Activated naive CD4-positive, alpha-beta T cell treated with anti-CD3 and anti-CD28 coated beads, Interleukin-2, amount 50 U/mL, for 72 hours (primary cell): ENCODE results near the gene CRIP1. TPM values are rescaled to one million over a fixed set of nuclear protein-coding genes. Genes with fewer than 3 reads are reported as not detected.
A peak's percentile ranks its signal among the peaks of the same experiment; 100 is the strongest.

Source experiments
- ATAC-seq, 2 donors: fragments of 150-1000 bp; cut with Tn5 transposase; 2 replicates each; pipeline ENCODE4 v1.10.0; 2021; ENCODE audit warnings: mild to moderate bottlenecking in 2 of 2, moderate library complexity in 2 of 2
- DNase-seq, 2 donors: peaks; one replicate each; pipeline ENCODE4 v3.0.0; 2021 to 2022; ENCODE audit warnings: low spot score in 2 of 2
- H3K27ac Mint-ChIP-seq, 2 donors: one replicate each; pipeline ENCODE4 v1.8.0; 2022; ENCODE audit warnings: mild to moderate bottlenecking in 2 of 2, mixed read lengths in 2 of 2
- H3K36me3 Mint-ChIP-seq, 2 donors: one replicate each; pipeline ENCODE4 v1.8.0; 2022; ENCODE audit warnings: mixed read lengths in 2 of 2
- H3K9me3 Mint-ChIP-seq, 2 donors: one replicate each; pipeline ENCODE4 v1.8.0; 2022; ENCODE audit warnings: mixed read lengths in 2 of 2
- total RNA-seq, 2 donors: library from RNA; stranded (reverse); gene quantifications; one replicate each; pipeline ENCODE4 v1.2.3, GENCODE V29; 2022

CRIP1 gene
- total RNA-seq, 2 donors from 2014 or later = 200 to 214 TPM

DNA sequence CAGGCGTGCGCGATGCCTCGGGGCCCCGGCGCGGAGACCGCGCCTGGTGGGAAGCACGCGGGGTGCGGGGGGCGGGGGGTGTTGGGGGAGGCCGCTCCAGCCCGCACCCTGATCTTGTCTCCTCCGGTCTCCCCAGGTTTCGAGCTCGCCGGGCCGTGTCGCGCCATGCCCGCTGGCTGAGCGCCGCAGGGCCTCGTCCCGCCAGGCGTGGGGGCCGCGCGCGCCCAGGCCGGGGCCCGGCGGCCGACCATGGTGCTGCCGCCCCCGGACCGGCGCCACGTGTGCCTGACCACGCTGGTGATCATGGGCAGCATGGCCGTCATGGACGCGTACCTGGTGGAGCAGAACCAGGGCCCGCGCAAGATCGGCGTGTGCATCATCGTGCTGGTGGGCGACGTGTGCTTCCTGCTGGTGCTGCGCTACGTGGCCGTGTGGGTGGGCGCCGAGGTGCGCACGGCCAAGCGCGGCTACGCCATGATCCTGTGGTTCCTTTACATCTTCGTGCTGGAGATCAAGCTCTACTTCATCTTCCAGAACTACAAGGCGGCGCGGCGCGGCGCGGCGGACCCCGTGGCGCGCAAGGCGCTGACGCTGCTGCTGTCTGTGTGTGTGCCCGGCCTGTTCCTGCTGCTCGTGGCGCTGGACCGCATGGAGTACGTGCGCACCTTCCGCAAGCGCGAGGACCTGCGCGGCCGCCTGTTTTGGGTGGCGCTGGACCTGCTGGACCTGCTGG is 42.1 kb downstream of the CRIP1 start:
- Mint-ChIP-seq H3K9me3 (no peaks in the 10 kb centered on the region), H3K27ac (peak overlapping the region; percentile 36 to 61), H3K36me3 (peaks cover 0 to 5% of the 10 kb centered on the region in 2 donors)
- ATAC-seq (peak; percentile 20 to 32), DNase-seq (peak in 1 of 2 donors; percentile 40)

DNA sequence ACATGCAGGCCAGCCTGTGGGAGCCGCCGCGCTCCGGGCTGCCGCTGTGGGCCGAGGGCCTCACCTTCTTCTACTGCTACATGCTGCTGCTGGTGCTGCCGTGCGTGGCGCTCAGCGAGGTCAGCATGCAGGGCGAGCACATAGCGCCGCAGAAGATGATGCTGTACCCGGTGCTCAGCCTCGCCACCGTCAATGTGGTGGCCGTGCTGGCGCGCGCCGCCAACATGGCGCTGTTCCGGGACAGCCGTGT is 42.6 kb downstream of the CRIP1 start:
- peaks cover 0 to 5% of the 10 kb centered on the region in 2 donors for H3K36me3 Mint-ChIP-seq
- peak overlapping the region in 1 of 2 donors; percentile 61 for H3K27ac Mint-ChIP-seq
- ATAC-seq (no peak), DNase-seq (peak in 1 of 2 donors; percentile 40)
- no peaks in the 10 kb centered on the region for H3K9me3 Mint-ChIP-seq

DNA sequence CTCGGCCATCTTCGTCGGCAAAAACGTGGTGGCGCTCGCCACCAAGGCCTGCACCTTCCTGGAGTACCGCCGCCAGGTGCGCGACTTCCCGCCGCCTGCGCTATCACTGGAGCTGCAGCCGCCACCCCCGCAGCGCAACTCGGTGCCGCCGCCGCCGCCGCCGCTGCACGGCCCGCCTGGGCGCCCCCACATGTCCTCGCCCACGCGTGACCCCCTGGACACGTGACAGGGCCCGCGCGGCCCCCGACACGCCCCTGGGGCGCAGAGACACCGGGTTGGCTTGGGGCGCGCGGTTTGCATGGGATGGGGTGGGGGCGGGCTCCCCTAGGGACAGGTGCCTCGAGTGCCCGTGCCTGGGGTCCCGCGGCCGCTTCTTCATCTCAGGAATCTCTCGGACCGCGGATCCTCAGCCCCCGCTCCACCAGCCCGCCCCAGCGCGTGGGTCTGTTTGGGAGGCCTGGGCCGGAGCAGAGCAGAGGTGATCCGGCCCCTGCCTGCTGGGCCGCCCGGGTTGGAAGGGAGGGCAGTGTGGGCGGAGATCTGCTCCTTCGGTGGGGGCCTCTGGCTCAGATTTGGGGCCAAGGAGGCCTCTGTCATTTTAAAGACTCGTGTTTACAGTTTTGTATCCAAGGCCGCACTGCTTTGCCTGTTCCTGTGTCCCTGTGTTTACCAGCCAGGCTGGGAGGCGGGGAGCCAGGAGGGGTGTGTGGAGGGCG is 43.0 kb downstream of the CRIP1 start:
- peak in 1 of 2 donors; percentile 43 for DNase-seq

DNA sequence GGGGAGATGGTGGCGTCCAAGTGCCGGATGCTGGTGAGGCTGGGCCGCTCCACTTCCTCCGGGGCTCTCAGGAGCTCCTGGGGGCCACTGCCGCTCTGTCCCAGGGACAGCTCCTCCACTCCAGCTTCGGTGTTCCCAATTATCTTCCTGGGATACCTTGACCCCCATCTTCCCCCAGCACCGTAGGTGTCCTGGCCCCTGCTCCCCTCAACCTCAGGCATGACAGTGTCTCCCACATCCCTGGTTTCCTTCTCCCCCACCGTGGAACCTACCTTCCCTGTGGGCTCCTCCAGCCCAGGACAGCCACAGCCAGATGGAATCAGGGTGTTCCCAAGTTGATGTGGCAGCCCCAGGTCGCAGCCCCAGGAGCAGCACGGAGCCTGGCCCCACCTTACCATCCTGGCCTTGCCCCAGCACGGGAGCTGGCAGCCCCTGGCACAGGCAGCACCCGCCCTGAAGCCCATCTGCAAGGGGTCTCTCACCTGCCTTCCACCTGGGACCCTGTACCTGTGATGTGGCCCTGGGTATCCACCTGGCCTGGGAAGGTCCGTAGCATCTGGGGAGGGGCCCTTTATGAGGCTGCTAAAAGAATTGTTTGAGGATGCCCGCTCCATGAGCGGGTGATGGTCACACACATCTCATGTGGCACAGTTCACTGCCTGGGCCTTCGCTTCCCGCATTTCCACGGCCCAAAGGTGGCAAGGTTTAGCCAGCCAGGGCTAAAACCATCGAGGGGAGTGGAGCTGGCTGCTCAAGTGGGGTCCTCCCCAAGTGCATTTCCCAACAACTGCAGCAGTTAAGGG is 43.8 kb downstream of the CRIP1 start:
- ATAC-seq = no peak
- DNase-seq = no peak
- Mint-ChIP-seq H3K36me3 (peaks cover 0 to 5% of the 10 kb centered on the region in 2 donors), H3K27ac (no peak overlapping the region), H3K9me3 (no peaks in the 10 kb centered on the region)

More for the DNA sequence above, 43.0 kb downstream of the CRIP1 start:
- Mint-ChIP-seq H3K36me3 (peaks cover 0 to 5% of the 10 kb centered on the region in 2 donors), H3K9me3 (no peaks in the 10 kb centered on the region), H3K27ac (no peak overlapping the region)
- ATAC-seq = peak in 1 of 2 donors; percentile 27

DNA sequence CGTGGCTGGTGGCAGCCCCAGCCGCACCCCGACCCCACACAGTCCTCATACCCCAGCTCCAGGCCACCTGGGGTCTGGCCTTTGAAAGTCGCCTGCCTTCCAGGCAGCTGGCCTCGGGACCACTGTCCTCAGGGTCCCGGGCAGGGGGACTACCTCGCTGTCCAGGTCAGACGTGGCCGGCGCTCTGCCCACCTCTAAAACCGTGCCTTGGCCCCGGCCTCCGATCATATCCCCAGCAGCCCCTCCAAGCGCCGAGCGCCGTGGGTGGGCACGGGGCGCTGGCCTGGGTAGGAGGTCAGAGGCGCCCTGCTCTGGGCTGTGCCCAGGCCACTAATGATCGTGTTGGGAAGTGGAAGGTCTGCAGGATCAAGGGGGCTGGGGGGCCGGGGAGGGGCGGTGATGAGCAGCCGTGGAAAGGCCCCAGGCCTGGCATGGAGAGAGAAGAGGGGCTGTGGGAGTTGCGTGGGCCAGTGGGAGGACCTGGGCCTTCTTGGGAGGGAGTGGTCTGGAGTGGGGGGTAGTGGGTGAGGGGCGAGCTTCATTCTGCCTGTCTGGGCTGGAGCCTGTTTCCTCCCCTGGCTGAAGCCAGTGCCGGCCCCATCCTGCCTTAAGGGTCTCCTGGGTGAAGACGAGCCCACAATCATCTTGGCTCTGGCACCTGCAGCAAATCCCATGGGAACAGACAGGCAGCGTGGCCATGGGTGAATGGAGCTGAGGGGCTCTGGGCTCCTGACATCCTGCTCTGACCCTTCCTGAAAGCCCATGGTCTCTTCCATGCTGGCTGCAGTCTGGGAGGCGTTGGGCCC is 44.6 kb downstream of the CRIP1 start:
- no peak for DNase-seq
- Mint-ChIP-seq H3K27ac (no peak overlapping the region), H3K9me3 (no peaks in the 10 kb centered on the region), H3K36me3 (peaks cover 0 to 5% of the 10 kb centered on the region in 2 donors)
- ATAC-seq = no peak

DNA sequence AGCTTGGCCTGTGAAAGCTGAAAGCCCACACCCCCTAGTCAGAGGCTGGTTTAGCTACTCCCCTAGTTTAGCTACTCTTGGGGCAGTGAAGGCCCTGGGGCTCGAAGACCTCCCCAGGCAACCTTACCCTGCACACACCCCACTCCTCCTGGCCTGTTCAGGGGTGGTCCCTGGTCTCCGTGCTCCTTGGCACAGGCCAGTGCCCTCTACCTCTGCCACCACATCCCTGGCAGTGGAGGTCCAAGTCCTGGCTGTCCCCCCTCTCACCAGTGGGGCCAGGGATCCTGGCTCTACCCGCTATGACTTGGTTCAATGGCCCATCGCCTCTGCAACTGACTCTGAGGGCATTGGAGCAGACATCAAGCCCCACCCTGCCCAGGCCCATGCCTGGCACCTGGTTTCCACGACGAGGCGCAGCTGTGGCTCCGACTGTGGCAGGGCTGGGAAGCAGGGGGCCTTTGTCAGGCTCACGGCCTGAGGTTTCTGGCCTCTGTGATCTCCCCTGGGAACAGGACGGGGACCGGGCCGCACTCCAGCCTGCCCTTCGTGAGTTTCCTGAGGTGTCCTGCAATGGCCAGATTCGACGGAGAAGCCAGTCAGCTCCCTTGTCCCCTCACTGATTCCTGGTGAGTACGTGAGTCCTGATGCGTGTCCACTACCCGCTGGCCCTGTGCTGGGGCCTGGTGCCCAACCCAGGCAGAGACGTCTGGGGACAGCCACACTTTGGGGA is 45.4 kb downstream of the CRIP1 start:
- DNase-seq (no peak), ATAC-seq (no peak)
- Mint-ChIP-seq H3K9me3 (no peaks in the 10 kb centered on the region), H3K27ac (peak overlapping the region in 1 of 2 donors; percentile 22), H3K36me3 (peaks cover 0 to 5% of the 10 kb centered on the region in 2 donors)

DNA sequence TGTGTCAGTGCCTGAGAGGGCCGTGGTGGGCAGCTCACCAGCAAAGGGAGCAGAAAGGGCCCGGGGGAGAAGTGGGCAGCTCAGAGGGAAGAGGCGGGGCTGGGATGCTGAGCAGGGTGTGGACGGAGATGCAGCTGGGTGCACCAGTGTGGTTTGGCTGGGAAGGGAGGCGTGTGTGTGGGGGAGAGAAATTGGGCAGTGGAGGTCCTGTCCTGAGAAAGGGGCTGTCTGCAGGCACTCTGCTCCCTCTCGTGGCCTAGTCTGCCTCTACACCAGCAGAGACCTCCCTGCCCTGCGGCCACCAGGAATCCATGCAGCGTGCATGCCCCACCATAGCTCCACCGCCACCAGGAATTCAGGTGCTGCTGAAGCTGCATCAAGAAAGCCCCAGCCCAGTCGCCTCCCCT is 46.1 kb downstream of the CRIP1 start:
- no peak for DNase-seq
- H3K27ac Mint-ChIP-seq = no peak overlapping the region
- no peaks in the 10 kb centered on the region for H3K9me3 Mint-ChIP-seq
- peaks cover 0 to 5% of the 10 kb centered on the region in 2 donors for H3K36me3 Mint-ChIP-seq
- no peak for ATAC-seq

DNA sequence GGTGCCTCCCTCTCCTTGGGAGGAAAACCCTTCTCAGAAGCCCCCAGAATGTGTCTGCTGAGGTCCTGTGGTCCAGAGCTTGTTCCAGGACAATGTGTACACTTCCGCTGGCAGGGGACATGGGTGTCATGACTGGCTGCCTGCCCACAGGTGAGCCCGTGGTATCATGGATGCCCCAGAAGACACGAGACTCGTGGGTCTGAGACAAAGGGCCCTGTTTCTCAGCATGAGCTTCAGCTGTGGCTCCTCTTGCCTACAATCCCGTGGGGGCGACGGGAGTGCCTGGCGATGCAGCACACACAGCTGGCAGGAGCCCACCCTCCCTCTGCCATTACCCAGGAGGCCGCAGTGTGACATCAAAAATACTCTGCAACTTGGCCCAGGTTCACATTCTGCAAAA is 46.7 kb downstream of the CRIP1 start:
- Mint-ChIP-seq H3K9me3 (no peaks in the 10 kb centered on the region), H3K27ac (no peak overlapping the region), H3K36me3 (peaks cover 0 to 5% of the 10 kb centered on the region in 2 donors)
- DNase-seq (no peak), ATAC-seq (no peak)

DNA sequence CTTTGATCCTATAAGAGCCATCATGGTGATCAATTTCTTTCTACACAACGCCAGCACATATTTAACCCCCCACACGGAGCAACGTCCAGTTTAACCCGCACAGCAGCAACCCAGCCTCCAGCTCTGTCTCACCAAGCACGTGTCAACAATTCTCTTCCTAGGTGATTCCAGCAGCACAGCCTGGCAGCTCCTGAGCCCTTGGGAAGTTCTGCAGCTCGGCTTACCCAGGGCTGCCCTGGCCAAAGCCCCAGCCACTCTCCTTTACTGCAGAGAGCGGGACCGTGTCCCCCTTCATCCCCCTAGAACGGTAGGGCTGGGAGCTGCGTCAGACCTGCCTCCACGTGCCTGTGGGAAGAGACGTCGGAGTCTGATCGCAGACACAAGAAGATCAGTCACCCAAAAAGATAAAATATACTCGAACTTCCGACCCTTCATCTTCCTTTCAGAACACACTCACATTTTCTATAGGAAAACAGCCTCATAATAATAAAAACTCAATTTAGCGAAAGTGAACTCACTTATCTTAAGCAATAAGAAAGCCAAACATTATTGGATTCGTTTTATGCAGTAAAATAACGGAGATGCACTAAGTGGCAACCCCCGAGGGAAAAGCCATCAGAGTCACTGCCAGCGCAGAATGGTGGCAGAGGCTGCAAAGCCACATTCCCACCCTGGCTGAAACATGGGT is 47.3 kb downstream of the CRIP1 start:
- H3K36me3 Mint-ChIP-seq = peaks cover 0 to 4% of the 10 kb centered on the region in 2 donors
- DNase-seq (no peak), ATAC-seq (no peak)
- H3K9me3 Mint-ChIP-seq = no peaks in the 10 kb centered on the region
- H3K27ac Mint-ChIP-seq = no peak overlapping the region

DNA sequence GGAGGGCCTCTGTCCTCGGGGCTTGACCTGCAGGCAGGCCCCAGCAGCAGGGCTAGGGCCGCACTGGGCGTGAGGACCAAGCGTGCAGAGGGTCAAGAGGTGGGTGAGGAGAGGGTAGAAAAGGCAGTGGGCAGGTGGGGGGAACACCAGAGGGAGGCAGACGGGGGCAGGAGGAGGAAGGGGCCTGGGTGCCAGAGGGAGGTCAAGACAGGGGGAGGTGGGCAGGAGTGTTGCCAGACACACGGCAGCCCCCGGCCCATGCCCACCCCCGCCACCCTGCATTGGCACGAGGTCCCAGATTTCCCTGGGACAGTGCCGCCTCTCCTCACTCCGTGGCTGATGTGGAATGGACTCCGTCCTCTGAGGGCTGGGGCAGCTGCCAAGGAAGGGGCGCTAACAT is 47.9 kb downstream of the CRIP1 start:
- H3K9me3 Mint-ChIP-seq = no peaks in the 10 kb centered on the region
- ATAC-seq (no peak), DNase-seq (no peak)
- no peaks in the 10 kb centered on the region for H3K36me3 Mint-ChIP-seq
- H3K27ac Mint-ChIP-seq = no peak overlapping the region

DNA sequence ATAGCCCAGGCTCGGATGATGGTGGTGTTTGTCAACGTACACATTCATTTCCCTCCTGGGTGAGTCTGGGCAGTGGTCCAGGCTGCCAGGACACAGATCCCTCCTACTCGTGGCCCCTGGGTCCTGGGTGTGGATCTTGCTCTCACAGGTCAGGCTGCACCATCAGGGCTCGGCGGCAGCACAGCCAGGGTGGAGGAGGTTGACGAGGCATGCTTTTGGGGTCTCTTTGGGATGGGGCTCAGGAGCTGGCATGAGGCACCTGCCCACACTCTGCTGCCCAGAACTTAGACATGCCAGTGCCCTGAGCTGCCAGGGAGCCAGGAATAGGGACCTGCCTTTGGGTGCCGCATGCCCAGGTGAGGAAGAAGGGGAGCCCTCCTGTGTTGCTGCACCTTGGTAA is 49.4 kb downstream of the CRIP1 start:
- DNase-seq = no peak
- H3K27ac Mint-ChIP-seq = no peak overlapping the region
- H3K36me3 Mint-ChIP-seq = no peaks in the 10 kb centered on the region
- ATAC-seq = no peak
- H3K9me3 Mint-ChIP-seq = no peaks in the 10 kb centered on the region

DNA sequence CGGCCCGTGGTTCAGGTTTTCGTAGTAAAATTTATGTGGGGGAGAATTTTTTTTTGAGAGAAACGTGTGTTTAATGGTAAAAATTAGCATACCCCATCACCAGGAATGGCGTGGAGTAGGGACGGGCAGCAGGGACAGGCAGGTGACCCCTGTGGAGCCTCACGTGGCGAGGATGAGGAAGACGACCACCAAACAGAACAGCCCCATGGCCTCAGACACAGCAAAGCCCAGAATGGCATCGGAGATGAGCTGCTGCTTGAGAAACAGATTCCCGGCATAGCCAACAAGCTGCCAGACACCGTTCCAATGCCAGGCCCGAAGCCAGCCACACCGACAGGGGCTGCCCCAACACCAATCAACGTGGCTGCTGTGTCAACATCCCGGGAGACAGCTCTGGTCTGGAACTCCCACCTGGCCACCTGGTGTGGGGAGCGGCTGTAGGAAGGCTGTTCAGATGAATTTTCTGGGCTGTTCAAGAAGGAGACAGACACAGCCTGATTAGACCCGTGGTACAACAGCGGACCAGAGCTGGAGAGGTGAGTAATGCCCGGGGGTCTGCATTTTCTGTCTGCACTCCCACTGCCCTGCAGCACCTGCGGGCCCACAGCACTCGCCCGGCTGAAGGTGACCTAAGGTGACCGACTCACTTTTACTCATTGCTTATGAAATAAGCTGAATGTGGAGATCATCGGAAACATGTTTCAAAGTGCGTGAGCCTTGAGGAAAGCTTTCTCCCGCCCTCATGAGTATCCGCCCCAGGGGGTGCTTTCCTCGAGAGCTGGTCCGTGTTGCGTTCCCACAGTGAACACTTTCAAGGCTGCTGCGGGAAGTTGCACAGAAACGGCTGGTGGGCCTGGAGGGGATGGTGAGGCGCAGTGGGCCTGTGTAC is 50.2 kb downstream of the CRIP1 start:
- Mint-ChIP-seq H3K9me3 (no peaks in the 10 kb centered on the region), H3K36me3 (no peaks in the 10 kb centered on the region), H3K27ac (peak overlapping the region in 1 of 2 donors; percentile 25)
- no peak for DNase-seq
- ATAC-seq = no peak

DNA sequence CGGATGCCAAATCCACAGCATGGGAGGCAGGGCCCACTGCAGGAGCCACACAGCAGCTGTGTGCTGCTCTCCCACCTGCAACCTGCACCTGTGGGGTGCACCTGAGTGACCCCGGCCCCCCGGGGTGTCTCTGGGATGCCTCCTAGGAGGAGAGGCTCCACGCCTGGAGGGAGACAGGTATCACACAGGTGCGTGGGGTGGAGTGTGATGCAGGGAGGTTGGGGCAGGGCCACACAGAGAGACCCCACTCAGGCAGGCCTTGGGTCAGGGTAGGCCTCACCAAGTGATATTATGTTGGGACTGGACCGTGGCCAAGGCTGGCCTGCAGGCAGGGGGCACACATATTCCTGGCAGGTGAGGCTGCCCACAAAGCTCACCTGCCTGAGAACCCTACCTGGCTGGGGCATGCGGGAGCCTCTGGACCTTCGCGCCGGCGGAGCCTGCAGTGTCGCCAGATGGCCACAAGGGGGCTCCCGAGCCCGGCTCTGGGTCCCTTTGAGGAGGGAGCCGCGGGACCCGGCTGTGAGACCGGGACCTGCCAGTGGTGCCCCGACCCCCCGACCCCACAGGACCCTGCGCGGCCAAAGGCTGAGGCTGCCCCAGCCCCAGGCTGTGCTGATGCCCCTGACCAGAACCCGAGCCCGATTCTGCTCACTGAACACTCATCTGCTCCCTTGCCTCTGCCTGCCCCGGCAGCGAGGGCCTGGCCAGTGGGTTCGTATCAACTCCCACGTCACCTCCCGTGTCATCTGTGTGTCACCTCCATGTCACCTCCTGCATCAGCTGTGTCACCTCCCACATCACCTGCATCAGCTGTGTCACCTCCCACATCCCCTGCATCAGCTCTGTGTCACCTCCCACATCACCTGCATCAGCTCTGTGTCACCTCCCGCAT is 51.1 kb downstream of the CRIP1 start:
- DNase-seq (peak; percentile 73 to 89), ATAC-seq (peak; percentile 84 to 89)
- Mint-ChIP-seq H3K9me3 (no peaks in the 10 kb centered on the region), H3K27ac (no peak overlapping the region), H3K36me3 (no peaks in the 10 kb centered on the region)
